RCC 7860 (cell line): ENCODE results near the gene DCAF5.
"Not testable (repeated sequence)": the region's sequence is repeated elsewhere in the genome, so short reads cannot be mapped to it uniquely, and the experiment has no call there.

Source experiments
- DNase-seq: peaks from one replicate; pipeline ENCODE4 v3.0.0-alpha.2; 2015; ENCODE audit warnings: low spot score
- FAIRE-seq: peaks from 2 replicates; lab custom pipeline; 2012; peaks lifted over from hg19 to GRCh38; lab: Jason Lieb, UNC

Gene DCAF5

GRCh38 chr14:69073915-69074314 is 79.0 kb downstream of the DCAF5 start:
- FAIRE-seq (no peak), DNase-seq (no peak)

GRCh38 chr14:69073429-69073828 is 79.5 kb downstream of the DCAF5 start:
- DNase-seq (no peak), FAIRE-seq (no peak)

GRCh38 chr14:69072584-69072983 is 80.3 kb downstream of the DCAF5 start:
- DNase-seq (no peak), FAIRE-seq (no peak)

- FAIRE-seq (no peak), DNase-seq (peak; percentile 45)
Observed at GRCh38 chr14:69068744-69069421, 84.0 kb downstream of the DCAF5 start.

- DNase-seq (no peak), FAIRE-seq (no peak)
Observed at GRCh38 chr14:69066396-69067171, 86.3 kb downstream of the DCAF5 start.

- not testable (repeated sequence) for DNase-seq, FAIRE-seq
Observed at GRCh38 chr14:69065934-69066333, 87.0 kb downstream of the DCAF5 start.

GRCh38 chr14:69064596-69064995 is 88.3 kb downstream of the DCAF5 start:
- DNase-seq (no peak), FAIRE-seq (no peak)

- FAIRE-seq (no peak), DNase-seq (peak; percentile 77)
Observed at GRCh38 chr14:69059658-69060623, 93.0 kb downstream of the DCAF5 start.

GRCh38 chr14:69055999-69056788 is 96.7 kb downstream of the DCAF5 start:
- DNase-seq (peak; percentile 24), FAIRE-seq (no peak)

- DNase-seq (peak; percentile 95), FAIRE-seq (peak; percentile 82)
Observed at GRCh38 chr14:69055125-69055524, 97.8 kb downstream of the DCAF5 start.

- no peak for DNase-seq
- no peak for FAIRE-seq
Observed at GRCh38 chr14:69054030-69054429, 98.9 kb downstream of the DCAF5 start.

- FAIRE-seq (no peak), DNase-seq (no peak)
Observed at GRCh38 chr14:69052181-69052601, 100.7 kb downstream of the DCAF5 start.

GRCh38 chr14:69050240-69051184 is 102.4 kb downstream of the DCAF5 start:
- FAIRE-seq (no peak), DNase-seq (no peak)

- DNase-seq: no peak
- no peak for FAIRE-seq
Observed at GRCh38 chr14:69049675-69050074, 103.2 kb downstream of the DCAF5 start.

GRCh38 chr14:69048456-69048855 is 104.5 kb downstream of the DCAF5 start:
- DNase-seq (no peak), FAIRE-seq (no peak)

- no peak for FAIRE-seq
- no peak for DNase-seq
Observed at GRCh38 chr14:69047255-69047654, 105.7 kb downstream of the DCAF5 start.

GRCh38 chr14:69046476-69046860 is 106.5 kb downstream of the DCAF5 start:
- no peak for DNase-seq
- no peak for FAIRE-seq

- FAIRE-seq (no peak), DNase-seq (no peak)
Observed at GRCh38 chr14:69045857-69046475, 107.0 kb downstream of the DCAF5 start.
